Adipose tissue (tissue), 3 donors: ENCODE results near the gene TMEM131L. TPM values are rescaled to one million over a fixed set of nuclear protein-coding genes. Genes with fewer than 3 reads are reported as not detected.
"Not testable (repeated sequence)": the region's sequence is repeated elsewhere in the genome, so short reads cannot be mapped to it uniquely, and the experiment has no call there.

Experiments used
- H3K27ac ChIP-seq: one replicate; pipeline ENCODE4 v1.5.1; 2013; ENCODE audit warnings: low read depth, low read length
- WGBS, 3 donors: extraction: QIAGEN DNeasy Blood & Tissue Kit; methylation state at CpG; one replicate each; pipeline ENCODE4 v1.1.7; 2013; 5-methylcytosine and 5-hydroxymethylcytosine counted together
- polyA plus RNA-seq, 3 donors: library from polyadenylated mRNA; stranded (reverse); fragments of 200-250 nt; gene quantifications; one replicate each; pipeline ENCODE4 v1.2.3, GENCODE V29; 2013
- donor health status: healthy with polysubstance abuse.
- donor health status: Bipolar disorder and iron deficiency.
- donor health status: healthy.

Gene TMEM131L
- polyA plus RNA-seq, 3 donors = 5.8 to 19.1 (median 17.5) TPM

- WGBS, 3 donors = 86 to 89% (median 87%) methylated on average over 10 of the region's 10 CpGs
- H3K27ac ChIP-seq = no peak overlapping the region
Observed at GRCh38 chr4:153494562-153494961, 28.4 kb downstream of the TMEM131L start.

- WGBS, 3 donors = 75 to 83% (median 82%) methylated on average over 9 of the region's 9 CpGs
- no peak overlapping the region for H3K27ac ChIP-seq
Observed at GRCh38 chr4:153495480-153496193, 29.5 kb downstream of the TMEM131L start.

DNA sequence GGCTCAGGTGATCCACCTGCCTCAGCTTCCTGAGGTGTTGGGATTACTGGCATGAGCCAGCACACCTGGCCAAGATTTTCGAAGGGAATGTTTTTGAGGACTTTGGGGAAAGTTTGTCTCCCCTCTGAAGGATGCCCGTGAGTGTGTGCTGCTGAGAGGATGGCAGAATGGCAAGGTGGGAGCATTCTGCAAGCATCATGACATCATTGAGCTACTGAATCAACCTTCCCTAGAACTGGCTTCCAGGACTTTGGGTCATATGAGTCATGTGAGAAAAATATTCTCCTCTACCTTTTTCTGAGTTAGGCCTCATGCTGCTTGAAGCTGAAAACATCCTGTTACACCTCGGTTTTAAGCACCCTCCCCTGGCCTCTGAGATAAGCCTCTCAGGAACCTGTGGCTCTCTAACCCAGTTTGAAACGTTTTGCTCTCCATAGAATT lies 31.0 kb downstream of the TMEM131L start:
- no peak overlapping the region for H3K27ac ChIP-seq
- WGBS, 3 donors = 50 to 57% (median 53%) methylated on average over 4 of the region's 4 CpGs

DNA sequence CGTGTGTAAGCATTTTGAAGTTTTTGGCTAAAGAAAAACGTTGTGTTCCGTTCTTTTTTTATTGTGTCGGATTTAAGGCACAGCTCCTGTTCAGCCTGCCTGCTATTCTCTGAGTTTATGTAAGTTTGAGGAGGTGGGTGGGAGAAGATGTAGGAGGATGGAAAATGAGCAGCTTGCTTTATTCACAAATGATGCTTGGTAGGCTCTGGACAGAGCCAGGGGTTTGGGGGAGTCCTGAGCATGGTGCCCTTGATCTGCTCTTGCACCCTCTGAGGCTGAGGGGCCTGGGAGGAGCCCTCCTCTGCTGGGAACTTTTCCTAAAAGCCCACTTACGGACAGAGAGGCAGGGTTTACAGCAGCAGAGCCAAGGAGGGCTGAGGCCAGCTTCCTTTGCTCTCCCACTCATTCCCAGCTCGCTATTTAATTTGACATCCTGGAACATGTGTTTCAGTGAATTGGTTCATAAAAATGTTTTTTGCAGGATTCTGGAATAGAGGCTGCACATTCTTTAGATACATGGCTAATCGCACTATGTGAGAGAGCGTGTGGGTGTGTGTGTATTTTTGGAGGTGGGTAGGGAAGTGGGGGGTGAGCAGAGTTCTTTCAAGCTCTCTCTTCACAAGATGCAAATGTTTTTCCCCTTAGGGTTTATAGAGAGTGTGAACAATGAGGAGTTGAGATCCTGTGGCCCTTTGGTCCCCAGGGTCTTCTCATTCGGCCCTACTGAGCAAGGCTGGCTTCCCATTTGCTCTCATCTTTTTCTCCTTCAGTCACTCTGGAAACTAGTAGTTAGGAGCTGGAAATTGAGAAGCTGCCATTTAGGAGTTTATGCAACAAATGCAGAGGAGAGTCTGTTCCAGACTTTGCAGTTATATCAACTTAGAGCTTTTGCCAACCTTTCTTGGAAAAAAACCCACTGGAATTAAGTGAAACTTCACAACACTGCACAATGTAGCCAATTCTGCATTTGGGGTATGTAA lies 32.1 kb downstream of the TMEM131L start:
- H3K27ac ChIP-seq = no peak overlapping the region
- WGBS, 3 donors = 46 to 64% (median 47%) methylated on average over 9 of the region's 9 CpGs

GRCh38 chr4:153499005-153499404 lies 32.8 kb downstream of the TMEM131L start:
- H3K27ac ChIP-seq = no peak overlapping the region
- 71 to 84% (median 79%) methylated on average over 11 of the region's 11 CpGs for WGBS, 3 donors

DNA sequence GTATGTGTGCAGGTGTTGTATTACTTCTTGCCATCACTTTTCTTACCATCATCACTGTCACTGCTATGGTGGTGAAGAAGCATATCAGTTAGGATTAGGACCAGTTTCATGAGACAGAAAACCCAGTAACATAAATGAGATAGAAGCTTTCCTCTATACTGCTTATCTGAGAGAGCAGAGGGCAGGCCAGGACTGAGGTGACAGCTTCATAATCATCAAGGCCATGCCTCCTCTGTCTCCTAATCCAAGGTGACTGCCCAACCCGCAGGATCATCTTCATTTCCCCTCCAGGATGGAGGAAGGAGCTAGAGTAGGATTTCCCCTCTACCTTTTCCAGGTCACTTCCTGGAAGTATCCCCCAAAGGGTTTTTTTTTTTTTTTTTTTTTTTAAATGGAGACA lies 35.4 kb downstream of the TMEM131L start:
- WGBS, 3 donors = 71 to 94% (median 93%) methylated on average over 1 of the region's 1 CpG
- H3K27ac ChIP-seq = no peak overlapping the region

- WGBS, 3 donors = 87 to 93% (median 92%) methylated on average over 1 of the region's 1 CpG
- H3K27ac ChIP-seq = no peak overlapping the region
Observed at GRCh38 chr4:153502584-153502983, 36.4 kb downstream of the TMEM131L start.

DNA sequence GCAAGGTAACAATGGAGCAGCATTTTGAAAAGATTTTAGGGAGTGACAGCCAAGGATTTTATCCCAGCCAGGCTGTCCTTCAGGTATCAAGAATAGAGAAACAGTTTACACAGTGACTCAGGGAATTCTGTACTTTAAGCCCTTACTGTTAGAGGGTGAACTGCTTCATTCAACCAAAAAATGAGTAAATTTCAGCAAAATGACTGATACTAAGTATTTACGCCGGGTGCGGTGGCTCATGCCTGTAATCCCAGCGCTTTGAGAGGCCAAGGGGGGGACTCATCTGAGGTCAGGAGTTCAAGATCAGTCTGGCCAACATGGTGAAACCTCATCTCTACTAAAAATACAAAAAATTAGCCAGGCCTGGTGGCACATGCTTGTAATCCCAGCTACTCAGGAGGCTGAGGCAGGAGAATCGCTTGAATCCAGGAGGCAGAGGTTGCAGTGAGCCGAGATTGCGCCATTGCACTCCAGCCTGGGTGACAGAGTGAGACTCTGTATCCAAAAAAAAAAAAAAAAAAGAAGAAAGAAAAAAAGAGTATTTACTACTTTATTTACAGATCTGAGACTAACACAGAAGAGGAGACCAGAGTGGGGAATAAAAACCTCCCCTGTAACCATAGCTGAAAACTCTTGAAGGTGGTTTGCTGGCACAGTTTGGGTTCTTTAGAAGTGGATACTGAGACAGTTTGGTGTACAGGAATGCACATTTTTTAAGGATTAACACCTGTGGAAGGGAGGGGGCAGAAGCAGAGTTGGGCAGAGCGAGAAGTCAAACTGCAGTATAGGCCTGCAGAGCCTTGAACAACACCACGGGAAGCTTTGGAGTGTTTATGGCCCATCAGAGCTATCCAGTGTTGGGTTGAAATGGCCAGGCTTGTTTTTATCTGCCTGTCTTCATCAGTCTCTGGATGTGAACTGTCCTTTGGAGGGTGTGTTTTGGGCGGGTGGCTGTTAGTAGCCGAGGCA lies 40.5 kb downstream of the TMEM131L start:
- 91 to 96% (median 94%) methylated on average over 11 of the region's 11 CpGs for WGBS, 3 donors
- no peak overlapping the region for H3K27ac ChIP-seq

DNA sequence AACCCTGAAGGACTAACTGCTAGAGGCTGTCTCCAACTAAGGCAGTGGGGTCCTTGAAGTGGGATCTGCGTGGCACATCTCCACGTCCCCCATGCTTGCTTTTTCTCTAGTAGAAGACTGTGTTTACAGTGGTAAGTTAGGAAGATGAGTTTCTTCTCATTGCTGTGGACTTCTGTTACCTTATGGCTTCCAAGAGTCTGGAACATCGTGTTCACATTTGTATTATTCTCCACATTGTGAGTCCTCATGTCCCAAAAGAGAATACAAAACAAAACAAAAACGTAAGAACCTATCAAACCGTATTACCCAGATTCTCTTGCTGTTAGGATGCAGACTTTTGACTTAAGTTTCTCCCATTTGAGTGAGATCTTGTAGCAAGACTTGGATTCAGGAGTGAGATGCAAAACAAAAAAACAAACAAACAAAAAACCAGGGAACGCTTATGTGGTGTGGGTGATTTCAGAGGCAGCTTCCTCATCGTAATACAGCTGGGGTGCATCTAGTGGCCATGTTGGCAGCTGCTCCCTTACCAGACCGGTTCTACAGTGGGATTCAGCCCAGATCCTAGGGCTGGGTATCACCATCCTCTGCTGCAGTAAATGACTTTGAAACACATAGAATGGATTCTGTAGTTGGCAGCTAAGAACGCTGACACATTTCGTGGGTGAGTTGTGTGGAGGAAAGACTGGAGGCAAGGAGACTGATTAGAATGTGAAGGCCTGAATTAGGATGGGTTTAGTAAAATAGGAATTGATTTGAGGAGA lies 41.3 kb downstream of the TMEM131L start:
- WGBS, 3 donors = 63 to 92% (median 89%) methylated on average over 10 of the region's 10 CpGs
- H3K27ac ChIP-seq = no peak overlapping the region

- WGBS, 3 donors = 98 to 100% (median 98%) methylated on average over 2 of the region's 2 CpGs
- H3K27ac ChIP-seq = not testable (repeated sequence)
Observed at GRCh38 chr4:153509212-153509611, 43.1 kb downstream of the TMEM131L start.

DNA sequence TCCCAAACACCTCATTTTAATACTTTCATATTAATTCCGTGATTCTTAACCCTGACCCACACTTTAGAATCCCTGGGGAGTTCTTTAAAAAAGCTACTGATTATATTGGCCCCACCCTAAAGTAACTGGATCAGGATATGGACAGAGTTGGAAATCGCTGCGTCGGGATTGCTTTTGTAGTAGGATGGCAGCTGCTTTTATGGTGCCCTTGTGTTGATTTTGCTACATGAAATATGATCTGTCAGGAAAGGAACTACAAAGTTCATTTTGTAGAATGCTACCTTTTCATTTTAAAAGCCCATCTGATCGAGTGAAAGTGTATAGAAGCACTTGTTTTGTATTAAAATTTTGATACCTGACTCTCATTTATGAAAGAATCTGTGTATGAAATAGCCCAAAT lies 43.6 kb downstream of the TMEM131L start:
- WGBS, 3 donors = 35 to 83% (median 81%) methylated on average over 5 of the region's 5 CpGs
- no peak overlapping the region for H3K27ac ChIP-seq

- WGBS, 3 donors = 64 to 95% (median 91%) methylated on average over 7 of the region's 7 CpGs
- no peak overlapping the region for H3K27ac ChIP-seq
Observed at GRCh38 chr4:153510252-153511001, 44.3 kb downstream of the TMEM131L start.

DNA sequence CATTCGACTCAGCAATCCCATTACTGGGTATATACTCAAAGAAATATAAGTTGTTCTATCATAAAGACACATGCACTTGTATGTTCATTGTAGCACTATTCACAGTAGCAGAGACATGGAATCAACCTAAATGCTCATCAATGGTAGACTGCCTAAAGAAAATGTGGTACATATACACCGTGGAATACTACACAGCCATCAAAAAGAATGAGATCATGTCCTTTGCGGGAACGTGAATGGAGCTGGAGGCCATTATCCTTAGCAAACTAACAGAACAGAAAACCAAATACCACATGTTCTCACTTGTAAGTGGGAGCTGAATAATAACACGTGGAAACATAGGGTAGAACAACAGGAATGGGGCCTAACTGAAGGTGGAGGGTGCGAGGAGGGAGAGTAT lies 44.9 kb downstream of the TMEM131L start:
- 98 to 99% (median 98%) methylated on average over 6 of the region's 6 CpGs for WGBS, 3 donors
- H3K27ac ChIP-seq = no peak overlapping the region

GRCh38 chr4:153512162-153512852 lies 46.1 kb downstream of the TMEM131L start:
- 71 to 83% (median 79%) methylated on average over 7 of the region's 7 CpGs for WGBS, 3 donors

GRCh38 chr4:153512952-153513500 lies 46.9 kb downstream of the TMEM131L start:
- no peak overlapping the region for H3K27ac ChIP-seq

More at GRCh38 chr4:153512162-153512852, 46.1 kb downstream of the TMEM131L start:
- H3K27ac ChIP-seq = no peak overlapping the region

DNA sequence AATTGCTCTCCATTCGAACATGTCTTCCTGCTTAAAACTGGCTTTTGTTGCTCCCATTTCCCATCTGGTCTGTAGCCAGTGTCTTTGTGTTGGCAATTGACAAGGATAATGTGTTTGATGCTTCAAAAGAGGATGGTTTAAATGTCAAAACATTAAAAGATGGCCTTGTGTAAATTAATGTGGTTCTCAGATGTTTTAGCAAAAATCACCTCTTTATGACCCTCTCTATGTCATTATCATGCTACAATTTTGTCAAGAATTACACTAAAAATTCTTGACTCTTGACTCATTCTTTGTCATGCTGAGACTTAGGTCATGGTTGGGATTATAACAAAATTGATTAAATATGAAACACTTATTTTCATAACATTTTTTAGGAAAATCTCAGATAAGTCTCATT lies 47.4 kb downstream of the TMEM131L start:
- no peak overlapping the region for H3K27ac ChIP-seq
- 41 to 45% (median 45%) methylated on average over 1 of the region's 1 CpG for WGBS, 3 donors

More at GRCh38 chr4:153512952-153513500, 46.9 kb downstream of the TMEM131L start:
- 49 to 80% (median 72%) methylated on average over 3 of the region's 3 CpGs for WGBS, 3 donors
